H1 (cell line): ENCODE measurements around the gene LNPEP. TPM values are rescaled to one million over a fixed set of nuclear protein-coding genes. Genes with fewer than 3 reads are reported as not detected.
A peak's percentile ranks its signal among the peaks of the same experiment; 100 is the strongest.

Source experiments
- CTCF ChIA-PET: fragments of 300-600 bp; sonication (Branson Sonifier 250); formaldehyde crosslinking; loops from one replicate; lab custom pipeline; 2021; ENCODE audit not compliant: partially characterized antibody; lab: Charles Lee
- POLR2A ChIA-PET: fragments of 300-600 bp; sonication (Branson Sonifier 250); formaldehyde crosslinking; loops from one replicate; lab custom pipeline; 2021; ENCODE audit warnings: inconsistent platforms; ENCODE audit not compliant: partially characterized antibody; lab: Charles Lee
- DNase-seq, 2 experiments: peaks; one replicate each; pipeline versions ENCODE4 v3.0.0 to v3.0.0-alpha.2; 2010 to 2022; ENCODE audit warnings: low spot score in 2 of 2, low read depth in 1 of 2, mixed read lengths in 1 of 2
- FAIRE-seq: peaks from 2 replicates; lab custom pipeline; 2011; peaks lifted over from hg19 to GRCh38; lab: Jason Lieb, UNC
- H2AFZ ChIP-seq: 2 replicates; pipeline ENCODE4 v1.8.1; 2012; ENCODE audit warnings: low read length, inconsistent platforms
- H2AK5ac ChIP-seq: 2 replicates; pipeline ENCODE4 v1.6.1; 2013; ENCODE audit warnings: low read depth, low read length
- H2BK120ac ChIP-seq: replicated peaks from 2 replicates; pipeline ENCODE3; 2013; ENCODE audit warnings: low read depth, low read length, inconsistent platforms
- H2BK12ac ChIP-seq: 2 replicates; pipeline ENCODE4 v1.6.1; 2013; ENCODE audit warnings: low read depth, low read length
- H2BK15ac ChIP-seq: 2 replicates; pipeline ENCODE4 v1.6.1; 2013; ENCODE audit warnings: low read length
- H2BK20ac ChIP-seq: 2 replicates; pipeline ENCODE4 v1.6.1; 2013; ENCODE audit warnings: low read length
- H2BK5ac ChIP-seq: 2 replicates; pipeline ENCODE4 v1.6.1; 2013; ENCODE audit warnings: low read depth, low read length
- H3K14ac ChIP-seq: 2 replicates; pipeline ENCODE4 v1.6.1; 2013; ENCODE audit warnings: inconsistent platforms; ENCODE audit not compliant: insufficient read length
- H3K18ac ChIP-seq: 2 replicates; pipeline ENCODE4 v1.6.1; 2013; ENCODE audit warnings: low read length; ENCODE audit errors: extremely low read depth
- H3K23ac ChIP-seq: 2 replicates; pipeline ENCODE4 v1.6.1; 2013; ENCODE audit warnings: inconsistent platforms; ENCODE audit not compliant: insufficient read length
- H3K23me2 ChIP-seq: 2 replicates; pipeline ENCODE4 v1.6.1; 2013; ENCODE audit warnings: low read depth, low read length
- H3K27ac ChIP-seq: 2 replicates; pipeline ENCODE4 v1.6.1; 2011; ENCODE audit warnings: low read depth, low read length, inconsistent platforms
- H3K27me3 ChIP-seq, 4 experiments: replicated peaks in 1 of 4; 1 replicate in 1 of 4; 2 replicates in 3 of 4; pipeline versions ENCODE4 v1.6.1 to v1.8.1; 2011 to 2013; ENCODE audit warnings: low read length in 3 of 4, mild to moderate bottlenecking in 3 of 4, inconsistent platforms in 2 of 4, mixed read lengths in 2 of 4, moderate library complexity in 1 of 4; ENCODE audit not compliant: control insufficient read depth in 3 of 4, insufficient read depth in 3 of 4; ENCODE audit errors: extremely low read depth in 1 of 4
- H3K36me3 ChIP-seq, 4 experiments: 2 replicates each; pipeline versions ENCODE4 v1.6.1 to v1.8.1; 2011 to 2013; ENCODE audit warnings: mild to moderate bottlenecking in 4 of 4, low read length in 3 of 4, moderate library complexity in 2 of 4, control low read depth in 1 of 4, inconsistent platforms in 1 of 4; ENCODE audit not compliant: insufficient read depth in 4 of 4, control insufficient read depth in 2 of 4
- H3K4ac ChIP-seq: replicated peaks from 2 replicates; pipeline ENCODE3; 2013; ENCODE audit warnings: low read length, low read depth, mixed read lengths, inconsistent platforms; ENCODE audit not compliant: insufficient read length
- H3K4me1 ChIP-seq, 4 experiments: replicated peaks in 1 of 4; 1 replicate in 1 of 4; 2 replicates in 3 of 4; pipeline versions ENCODE4 v1.6.1 to v1.8.1; 2011 to 2013; ENCODE audit warnings: low read length in 3 of 4, inconsistent platforms in 2 of 4, mixed read lengths in 1 of 4; ENCODE audit not compliant: insufficient read depth in 4 of 4, control insufficient read depth in 3 of 4
- H3K4me2 ChIP-seq, 2 experiments: 2 replicates each; pipeline versions ENCODE4 v1.6.1 to v1.8.1; 2011 to 2013; ENCODE audit warnings: low read depth in 2 of 2, low read length in 2 of 2, control low read depth in 1 of 2, inconsistent platforms in 1 of 2, mild to moderate bottlenecking in 1 of 2; ENCODE audit not compliant: insufficient read depth in 1 of 2
- H3K4me3 ChIP-seq, 4 experiments: fragments of 200-600, 300-600 bp in 1 of 4; sonication (generic), shearing (Covaris generic), sonication (Bioruptor Twin) in 1 of 4; 2 replicates each; pipeline versions ENCODE4 v1.5.1 to v1.8.1; 2011 to 2016; ENCODE audit warnings: low read length in 4 of 4, low read depth in 3 of 4, control low read depth in 2 of 4, inconsistent platforms in 2 of 4, mild to moderate bottlenecking in 2 of 4, mixed read lengths in 1 of 4, moderate library complexity in 1 of 4; ENCODE audit not compliant: insufficient read depth in 2 of 4; ENCODE audit errors: extremely low read depth in 1 of 4
- H3K56ac ChIP-seq: replicated peaks from 2 replicates; pipeline ENCODE3; 2013; ENCODE audit warnings: low read depth, mild to moderate bottlenecking, mixed read lengths, low read length, inconsistent platforms; ENCODE audit not compliant: insufficient read length
- H3K79me1 ChIP-seq: 2 replicates; pipeline ENCODE4 v1.6.1; 2013; ENCODE audit warnings: low read depth, low read length, control low read depth
- H3K79me2 ChIP-seq, 2 experiments: 2 replicates each; pipeline versions ENCODE4 v1.6.1 to v1.8.1; 2012 to 2013; ENCODE audit warnings: low read length in 2 of 2, mild to moderate bottlenecking in 2 of 2, inconsistent platforms in 1 of 2; ENCODE audit not compliant: insufficient read depth in 2 of 2, control insufficient read depth in 1 of 2
- H3K9ac ChIP-seq, 4 experiments: replicated peaks in 1 of 4; 1 replicate in 1 of 4; 2 replicates in 3 of 4; pipeline versions ENCODE4 v1.6.1 to v1.8.1; 2011 to 2013; ENCODE audit warnings: low read depth in 3 of 4, low read length in 3 of 4, control low read depth in 2 of 4, mild to moderate bottlenecking in 2 of 4, moderate library complexity in 2 of 4, inconsistent platforms in 1 of 4; ENCODE audit errors: extremely low read depth in 1 of 4
- H3K9me3 ChIP-seq, 2 experiments: 2 replicates each; pipeline versions ENCODE4 v1.6.1 to v1.8.1; 2012 to 2013; ENCODE audit warnings: mild to moderate bottlenecking in 2 of 2, moderate library complexity in 2 of 2, control low read depth in 1 of 2, inconsistent platforms in 1 of 2, low read depth in 1 of 2, low read length in 1 of 2, mixed read lengths in 1 of 2; ENCODE audit not compliant: insufficient read depth in 2 of 2
- H4K20me1 ChIP-seq, 2 experiments: replicated peaks in 1 of 2; 2 replicates each; pipeline versions ENCODE3 to v1.8.1; 2011 to 2013; ENCODE audit warnings: inconsistent platforms in 2 of 2, low read length in 2 of 2, mild to moderate bottlenecking in 1 of 2; ENCODE audit not compliant: insufficient read depth in 2 of 2, control insufficient read depth in 1 of 2
- H4K5ac ChIP-seq: 2 replicates; pipeline ENCODE4 v1.6.1; 2013; ENCODE audit warnings: low read length, low read depth, mixed read lengths, inconsistent platforms; ENCODE audit not compliant: insufficient read length
- H4K8ac ChIP-seq: 2 replicates; pipeline ENCODE4 v1.8.0; 2013; ENCODE audit warnings: mild to moderate bottlenecking, moderate library complexity, low read length, inconsistent platforms; ENCODE audit not compliant: insufficient read depth; ENCODE audit errors: extremely low read depth
- H4K91ac ChIP-seq: replicated peaks from 2 replicates; pipeline ENCODE3; 2013; ENCODE audit warnings: low read length, mixed read lengths, inconsistent platforms; ENCODE audit not compliant: insufficient read length
- ASH2L ChIP-seq: fragments of 200-600, 300-600 bp; sonication (generic); IDR thresholded peaks from one replicate; pipeline ENCODE4 v1.7.1; 2017; ENCODE audit warnings: low read length
- ATF2 ChIP-seq: IDR thresholded peaks from 2 replicates; pipeline ENCODE4 v1.6.1; 2012; ENCODE audit warnings: low read length, inconsistent platforms
- CTCF ChIP-seq, 3 experiments: IDR thresholded peaks; 1 replicate in 2 of 3; 2 replicates in 1 of 3; pipeline versions ENCODE4 v1.5.1 to v1.6.1; 2011; ENCODE audit warnings: low read length in 3 of 3, mild to moderate bottlenecking in 3 of 3, inconsistent platforms in 2 of 3, low read depth in 1 of 3, moderate library complexity in 1 of 3; ENCODE audit not compliant: insufficient read depth in 1 of 3; ENCODE audit errors: control extremely low read depth in 1 of 3
- RAD21 ChIP-seq, 2 experiments: IDR thresholded peaks in 1 of 2; conservative IDR thresholded peaks in 1 of 2; 2 replicates each; pipeline ENCODE4 v1.6.1; 2011; ENCODE audit warnings: low read depth in 2 of 2, low read length in 2 of 2, improper control_type of control experiment in 1 of 2, inconsistent platforms in 1 of 2, mild to moderate bottlenecking in 1 of 2, moderate library complexity in 1 of 2
- TBP ChIP-seq: IDR thresholded peaks from 2 replicates; pipeline ENCODE4 v1.6.1; 2011; ENCODE audit warnings: low read depth, low read length, improper control_type of control experiment
- TEAD4 ChIP-seq: IDR thresholded peaks from 2 replicates; pipeline ENCODE4 v1.6.1; 2012; ENCODE audit warnings: low read depth, low read length, inconsistent platforms, mixed read lengths
- YY1 ChIP-seq: IDR thresholded peaks from 2 replicates; pipeline ENCODE4 v1.6.1; 2011; ENCODE audit warnings: low read depth, mild to moderate bottlenecking, low read length
- WGBS, 2 experiments: shearing (Covaris generic) in 1 of 2; methylation state at CpG; one replicate each; pipeline versions ENCODE4 v1.1.6 to v1.1.7; 2013 to 2015; ENCODE audit warnings: low lambda C conversion rate in 2 of 2, mixed read lengths in 2 of 2, inconsistent platforms in 1 of 2, low coverage in 1 of 2, missing lambda C conversion rate in 1 of 2; ENCODE audit not compliant: insufficient replicate concordance in 2 of 2, insufficient coverage in 1 of 2, insufficient read length in 1 of 2; ENCODE audit errors: extremely low coverage in 1 of 2, missing lambda C conversion rate in 1 of 2; 5-methylcytosine and 5-hydroxymethylcytosine counted together
- polyA plus RNA-seq, 7 experiments: library from polyadenylated mRNA; depleted of rRNA in 3 of 7; stranded (reverse) in 5 of 7; unstranded in 2 of 7; fragments of >200 nt in 5 of 7; fragments of 200-250 nt in 2 of 7; gene quantifications; 1 replicate in 5 of 7; 2 replicates in 1 of 7; 4 replicates in 1 of 7; pipeline versions ENCODE4 v1.2.1 to v1.2.3, GENCODE V29; 2011 to 2013; ENCODE audit warnings: missing spikeins in 2 of 7, mixed read lengths in 2 of 7
- total RNA-seq: library from RNA; stranded (reverse); fragmentation: NEBNext Ultra II Directional; extraction: Animal tissue kit (Norgen Biotek cat#: 25700); gene quantifications from 2 replicates; pipeline ENCODE4 v1.2.1, GENCODE V29; 2021

LNPEP gene
- total and polyA plus RNA-seq, 2 of the 8 experiments (the other 6 are each of a cell fraction or from before 2014, with no cell fraction given) = 1.8 to 4.5 TPM

GRCh38 chr5:97044052-97044451 is 108.2 kb downstream of the LNPEP start:
- no peak overlapping the region for H3K4me3 ChIP-seq
- CTCF ChIA-PET = interaction anchor here (0.7 to 9.6 kb wide), 41 partner anchors 8 to 428 kb away, joined by 3 to 160 read pairs (median 4); partner anchors contain the start of gene LIX1
- no peaks in the 10 kb centered on the region for H3K79me2 ChIP-seq
- no peaks in the 10 kb centered on the region for H4K20me1 ChIP-seq
- H3K27ac ChIP-seq = no peak overlapping the region
- no peak overlapping the region for H2AK5ac ChIP-seq
- no peak overlapping the region for H3K23ac ChIP-seq
- H2AFZ ChIP-seq = peak overlapping the region; percentile 68
- H3K4me2 ChIP-seq = no peak overlapping the region
- H3K4me1 ChIP-seq = peaks cover 0 to 3% (median under 1%) of the 10 kb centered on the region in 4 experiments; a peak in 3 of 7 replicates
- H2BK5ac ChIP-seq = no peak overlapping the region
- peak; percentile 95 to 97 for TF ChIP-seq RAD21 (IDR thresholded peaks at IDR 0.05 in 1 of 2, conservative IDR thresholded peaks at IDR 0.05 in 1 of 2; ENCODE audit: low read depth in 2 of 2, low read length in 2 of 2)
- no peak for TF ChIP-seq TBP
- no peak for TF ChIP-seq ATF2
- peak; percentile 99 for TF ChIP-seq TEAD4
- 0 out of 2 replicates have a peak, but pooled peaks have one; percentile 52 for TF ChIP-seq YY1
- TF ChIP-seq CTCF (IDR thresholded peaks at IDR 0.05; ENCODE audit: control extremely low read depth in 1 of 3, insufficient read depth in 1 of 3, low read depth in 1 of 3, low read length in 3 of 3) = peak; percentile 88 to 99 (median 88)
- peak; percentile 21 for TF ChIP-seq ASH2L
- TF ChIP-seq, all 59 proteins: peak for 5
- peak; percentile 50 to 75 for DNase-seq
- H4K8ac ChIP-seq = no peak overlapping the region
- H3K14ac ChIP-seq = no peak overlapping the region
- no peaks in the 10 kb centered on the region for H3K27me3 ChIP-seq
- no peaks in the 10 kb centered on the region for H3K79me1 ChIP-seq
- H4K5ac ChIP-seq = no peak overlapping the region
- no peak overlapping the region for H3K56ac ChIP-seq
- no peak overlapping the region for H3K18ac ChIP-seq
- no peak overlapping the region for H4K91ac ChIP-seq
- H3K4ac ChIP-seq = no peak overlapping the region
- no peak overlapping the region for H3K9ac ChIP-seq
- H3K36me3 ChIP-seq = no peaks in the 10 kb centered on the region
- POLR2A ChIA-PET = interaction anchor here (1.6 kb wide), 1 partner anchor 11 kb away, joined by 4 read pairs; no protein-coding TSS in a partner anchor
- H2BK12ac ChIP-seq = no peak overlapping the region; the same call in 1 of the 2 replicates
- peaks cover 4% of the 10 kb centered on the region; the same call in 1 of the 2 replicates for H3K23me2 ChIP-seq
- H2BK15ac ChIP-seq = no peak overlapping the region
- H3K9me3 ChIP-seq = no peaks in the 10 kb centered on the region
- peak; percentile 96 for FAIRE-seq
- H2BK120ac ChIP-seq = no peak overlapping the region
- WGBS, 2 experiments = 42% methylated on average over 2 of the region's 2 CpGs; no CpG with 5 or more reads in 1 of the 2 experiments
- no peak overlapping the region for H2BK20ac ChIP-seq
